ENCODE results near the gene TIAM1. TPM values are rescaled to one million over a fixed set of nuclear protein-coding genes. Genes with fewer than 3 reads are reported as not detected.

TIAM1 gene
- total RNA-seq, 1 donor from 2014 or later, result 8.4 TPM

GRCh38 chr21:31352836-31353235, 8.8 kb upstream of the TIAM1 start:
- H3K27me3 ChIP-seq (ENCODE audit: control insufficient read depth, insufficient read depth, low read length), result no peaks in the 10 kb centered on the region
- no peak for TF ChIP-seq CTCF (IDR thresholded peaks at IDR 0.05; ENCODE audit: insufficient read depth, low read length, severe bottlenecking)
- DNase-seq (ENCODE audit: low read depth), result no peak
- FAIRE-seq, result peak; percentile 7
- no peak overlapping the region for H3K4me3 ChIP-seq (ENCODE audit: low read depth, low read length)
- no peaks in the 10 kb centered on the region for H3K36me3 ChIP-seq (ENCODE audit: control insufficient read depth, insufficient read depth, low read length)

- FAIRE-seq, result no peak
- H3K4me3 ChIP-seq (ENCODE audit: low read depth, low read length), result no peak overlapping the region
- DNase-seq (ENCODE audit: low read depth), result peak; percentile 53
Measured at GRCh38 chr21:31351960-31352359, 7.9 kb upstream of the TIAM1 start.

GRCh38 chr21:31351438-31351837, 7.4 kb upstream of the TIAM1 start:
- DNase-seq (ENCODE audit: low read depth) (peak; percentile 80), FAIRE-seq (no peak)
- no peaks in the 10 kb centered on the region for H3K36me3 ChIP-seq (ENCODE audit: control insufficient read depth, insufficient read depth, low read length)
- H3K4me3 ChIP-seq (ENCODE audit: low read depth, low read length), result no peak overlapping the region
- no peak for TF ChIP-seq CTCF (IDR thresholded peaks at IDR 0.05; ENCODE audit: insufficient read depth, low read length, severe bottlenecking)
- no peaks in the 10 kb centered on the region for H3K27me3 ChIP-seq (ENCODE audit: control insufficient read depth, insufficient read depth, low read length)

More at GRCh38 chr21:31351960-31352359, 7.9 kb upstream of the TIAM1 start:
- Histone ChIP-seq H3K27me3 (ENCODE audit: control insufficient read depth, insufficient read depth, low read length) (no peaks in the 10 kb centered on the region), H3K36me3 (ENCODE audit: control insufficient read depth, insufficient read depth, low read length) (no peaks in the 10 kb centered on the region)
- no peak for TF ChIP-seq CTCF (IDR thresholded peaks at IDR 0.05; ENCODE audit: insufficient read depth, low read length, severe bottlenecking)

- Histone ChIP-seq H3K4me3 (ENCODE audit: low read depth, low read length) (no peak overlapping the region), H3K27me3 (ENCODE audit: control insufficient read depth, insufficient read depth, low read length) (no peaks in the 10 kb centered on the region), H3K36me3 (ENCODE audit: control insufficient read depth, insufficient read depth, low read length) (no peaks in the 10 kb centered on the region)
- FAIRE-seq (no peak), DNase-seq (ENCODE audit: low read depth) (no peak)
- no peak for TF ChIP-seq CTCF (IDR thresholded peaks at IDR 0.05; ENCODE audit: insufficient read depth, low read length, severe bottlenecking)
Measured at GRCh38 chr21:31349208-31349607, 5.1 kb upstream of the TIAM1 start.

- no peak for DNase-seq (ENCODE audit: low read depth)
- no peaks in the 10 kb centered on the region for H3K36me3 ChIP-seq (ENCODE audit: control insufficient read depth, insufficient read depth, low read length)
- no peaks in the 10 kb centered on the region for H3K27me3 ChIP-seq (ENCODE audit: control insufficient read depth, insufficient read depth, low read length)
- TF ChIP-seq CTCF (IDR thresholded peaks at IDR 0.05; ENCODE audit: insufficient read depth, low read length, severe bottlenecking), result no peak
- no peak overlapping the region for H3K4me3 ChIP-seq (ENCODE audit: low read depth, low read length)
- FAIRE-seq, result no peak
Measured at GRCh38 chr21:31348188-31348587, 4.1 kb upstream of the TIAM1 start.

- no peak for FAIRE-seq
- H3K36me3 ChIP-seq (ENCODE audit: control insufficient read depth, insufficient read depth, low read length), result no peaks in the 10 kb centered on the region
- TF ChIP-seq CTCF (IDR thresholded peaks at IDR 0.05; ENCODE audit: insufficient read depth, low read length, severe bottlenecking), result peak; percentile 61
- no peaks in the 10 kb centered on the region for H3K27me3 ChIP-seq (ENCODE audit: control insufficient read depth, insufficient read depth, low read length)
- DNase-seq (ENCODE audit: low read depth), result peak; percentile 62
- no peak overlapping the region for H3K4me3 ChIP-seq (ENCODE audit: low read depth, low read length)
Measured at GRCh38 chr21:31347435-31348032, 3.5 kb upstream of the TIAM1 start.

All from bronchial epithelial cell (primary cell).